ENCODE data around the gene MEGF10.
"Not testable (repeated sequence)": the region's sequence is repeated elsewhere in the genome, so short reads cannot be mapped to it uniquely, and the experiment has no call there.

Gene MEGF10

DNA sequence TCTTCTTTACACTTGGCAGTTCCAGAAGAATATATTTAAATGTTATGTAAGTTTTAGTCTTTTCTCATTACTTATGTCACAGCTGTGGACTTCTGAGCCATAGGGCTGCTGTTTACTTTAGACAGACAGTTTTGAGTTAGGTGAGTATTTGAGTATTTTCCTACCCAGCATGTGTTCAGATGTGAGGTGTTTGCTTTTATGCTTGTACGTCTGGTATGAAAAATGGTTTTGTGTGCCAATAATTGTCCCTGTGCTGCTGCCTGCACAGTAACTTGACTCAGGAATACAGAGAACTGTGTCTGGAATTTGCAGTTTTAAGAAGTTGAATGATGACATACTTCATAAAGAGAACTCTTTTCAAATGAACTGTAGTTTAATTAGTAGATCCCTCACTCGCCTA, 20.8 kb downstream of the MEGF10 start:
- Mint-ChIP-seq H3K36me3 (ENCODE audit: low read depth) (peaks cover 3% of the 10 kb centered on the region), H3K27ac (peak overlapping the region in 2 of 3 experiments; percentile 43 to 67), H3K4me1 (peaks cover 73% of the 10 kb centered on the region), H3K9me3 (no peaks in the 10 kb centered on the region), H3K27me3 (ENCODE audit: low read depth) (no peaks in the 10 kb centered on the region), H3K4me3 (no peak overlapping the region)
- TF ChIP-seq, protein P1, sequence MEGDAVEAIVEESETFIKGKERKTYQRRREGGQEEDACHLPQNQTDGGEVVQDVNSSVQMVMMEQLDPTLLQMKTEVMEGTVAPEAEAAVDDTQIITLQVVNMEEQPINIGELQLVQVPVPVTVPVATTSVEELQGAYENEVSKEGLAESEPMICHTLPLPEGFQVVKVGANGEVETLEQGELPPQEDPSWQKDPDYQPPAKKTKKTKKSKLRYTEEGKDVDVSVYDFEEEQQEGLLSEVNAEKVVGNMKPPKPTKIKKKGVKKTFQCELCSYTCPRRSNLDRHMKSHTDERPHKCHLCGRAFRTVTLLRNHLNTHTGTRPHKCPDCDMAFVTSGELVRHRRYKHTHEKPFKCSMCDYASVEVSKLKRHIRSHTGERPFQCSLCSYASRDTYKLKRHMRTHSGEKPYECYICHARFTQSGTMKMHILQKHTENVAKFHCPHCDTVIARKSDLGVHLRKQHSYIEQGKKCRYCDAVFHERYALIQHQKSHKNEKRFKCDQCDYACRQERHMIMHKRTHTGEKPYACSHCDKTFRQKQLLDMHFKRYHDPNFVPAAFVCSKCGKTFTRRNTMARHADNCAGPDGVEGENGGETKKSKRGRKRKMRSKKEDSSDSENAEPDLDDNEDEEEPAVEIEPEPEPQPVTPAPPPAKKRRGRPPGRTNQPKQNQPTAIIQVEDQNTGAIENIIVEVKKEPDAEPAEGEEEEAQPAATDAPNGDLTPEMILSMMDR (IDR thresholded peaks at IDR 0.05; ENCODE audit: unreplicated experiment in 3 of 3): no peak

DNA sequence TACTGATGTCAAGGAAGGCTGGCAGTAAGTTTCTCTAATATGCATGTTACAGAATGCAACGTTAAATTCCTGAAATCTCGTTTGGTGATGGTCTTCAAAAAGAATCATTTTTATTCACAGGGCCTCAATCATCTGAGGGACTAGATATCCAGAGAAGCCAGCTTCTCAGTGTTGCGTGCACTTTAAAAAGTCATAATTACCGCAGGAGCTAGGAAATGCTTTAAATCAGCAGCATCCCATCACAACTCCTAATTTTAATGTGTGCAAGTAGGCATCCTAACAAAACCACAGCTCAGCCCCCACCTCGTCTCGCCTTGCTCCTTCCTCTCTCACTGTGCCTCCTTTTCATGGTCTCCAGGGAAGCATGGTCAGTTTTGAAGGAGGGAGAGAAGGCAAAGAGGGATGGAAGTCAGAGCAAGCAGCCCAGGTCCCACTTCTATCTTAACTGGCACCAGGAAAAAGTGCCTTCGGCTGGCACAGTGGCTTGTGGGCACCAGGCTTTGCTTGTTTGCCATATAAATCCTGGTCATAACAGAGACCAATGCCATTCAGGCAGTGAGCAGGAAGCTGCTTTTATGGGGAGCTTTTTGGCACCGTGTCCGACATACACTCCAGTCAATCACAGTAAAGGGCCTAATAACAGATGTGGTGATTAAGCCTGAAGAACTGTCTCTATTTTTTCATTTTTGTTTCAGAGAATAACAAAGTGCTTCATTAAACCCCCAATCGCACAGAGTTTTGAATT, 21.4 kb downstream of the MEGF10 start:
- no peak overlapping the region for H3K4me3 Mint-ChIP-seq
- H3K27ac Mint-ChIP-seq: peak overlapping the region in 2 of 3 experiments; percentile 43 to 67
- peaks cover 69% of the 10 kb centered on the region for H3K4me1 Mint-ChIP-seq
- peaks cover 3% of the 10 kb centered on the region for H3K36me3 Mint-ChIP-seq (ENCODE audit: low read depth)
- TF ChIP-seq, protein P1 (IDR thresholded peaks at IDR 0.05; ENCODE audit: unreplicated experiment in 3 of 3): no peak
- H3K27me3 Mint-ChIP-seq (ENCODE audit: low read depth): no peaks in the 10 kb centered on the region
- no peaks in the 10 kb centered on the region for H3K9me3 Mint-ChIP-seq

DNA sequence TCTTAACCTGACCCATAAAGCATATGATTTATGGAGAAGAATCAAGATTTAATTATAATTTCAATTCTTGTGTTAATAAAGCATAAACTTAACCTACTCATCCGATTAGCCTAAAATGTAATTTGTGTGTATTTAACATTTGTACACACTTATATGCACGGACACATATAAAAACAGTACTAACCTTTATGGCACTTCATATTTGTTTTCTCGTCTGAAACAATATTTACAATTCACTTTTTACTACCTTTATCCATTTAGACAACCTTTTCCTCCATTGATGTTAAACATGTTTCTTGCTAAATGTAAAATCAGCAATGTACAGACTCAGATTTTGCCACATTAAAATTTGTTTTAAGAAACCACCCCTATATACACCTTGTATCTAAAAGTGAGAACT, 22.8 kb downstream of the MEGF10 start:
- Mint-ChIP-seq H3K4me1 (peaks cover 56% of the 10 kb centered on the region), H3K27me3 (ENCODE audit: low read depth) (no peaks in the 10 kb centered on the region), H3K4me3 (no peak overlapping the region), H3K36me3 (ENCODE audit: low read depth) (no peaks in the 10 kb centered on the region), H3K27ac (peak overlapping the region in 1 of 3 experiments; percentile 34), H3K9me3 (no peaks in the 10 kb centered on the region)
- TF ChIP-seq, protein P1 (IDR thresholded peaks at IDR 0.05; ENCODE audit: unreplicated experiment in 3 of 3): no peak

DNA sequence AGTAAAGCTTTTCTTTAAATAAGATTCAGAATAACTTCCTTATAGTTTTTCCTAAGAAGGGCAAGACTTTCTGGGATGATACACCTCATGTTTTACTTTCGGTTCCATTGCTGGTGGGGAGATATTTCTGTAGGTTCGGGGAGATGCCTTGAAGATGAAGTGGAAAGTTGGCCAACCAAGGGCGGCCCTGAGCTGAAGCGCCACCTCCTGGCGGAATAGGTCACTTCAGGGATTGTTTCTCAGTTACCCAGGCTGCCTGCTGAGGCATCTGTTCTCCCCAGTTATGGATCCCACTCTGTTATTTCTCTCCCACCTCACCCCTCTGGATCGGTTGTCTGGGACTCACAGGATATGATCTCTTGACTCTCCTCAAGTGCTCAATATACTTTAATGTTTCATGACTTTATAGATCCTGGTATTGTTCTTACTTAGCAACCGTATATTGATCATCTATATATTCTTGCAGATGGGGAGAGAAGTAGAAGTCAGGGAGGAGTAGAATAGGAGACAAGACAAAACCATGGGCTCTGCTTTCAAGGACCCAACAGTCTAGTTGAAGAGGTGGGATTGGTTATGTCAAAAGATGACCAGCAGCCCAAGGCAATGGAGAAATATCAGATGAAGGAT, 23.4 kb downstream of the MEGF10 start:
- Mint-ChIP-seq H3K27me3 (ENCODE audit: low read depth) (no peaks in the 10 kb centered on the region), H3K4me1 (peaks cover 56% of the 10 kb centered on the region), H3K36me3 (ENCODE audit: low read depth) (no peaks in the 10 kb centered on the region), H3K4me3 (no peak overlapping the region), H3K9me3 (no peaks in the 10 kb centered on the region), H3K27ac (no peak overlapping the region)
- TF ChIP-seq, protein P1 (IDR thresholded peaks at IDR 0.05; ENCODE audit: unreplicated experiment in 3 of 3): peak; percentile 36 to 64 (median 55)

DNA sequence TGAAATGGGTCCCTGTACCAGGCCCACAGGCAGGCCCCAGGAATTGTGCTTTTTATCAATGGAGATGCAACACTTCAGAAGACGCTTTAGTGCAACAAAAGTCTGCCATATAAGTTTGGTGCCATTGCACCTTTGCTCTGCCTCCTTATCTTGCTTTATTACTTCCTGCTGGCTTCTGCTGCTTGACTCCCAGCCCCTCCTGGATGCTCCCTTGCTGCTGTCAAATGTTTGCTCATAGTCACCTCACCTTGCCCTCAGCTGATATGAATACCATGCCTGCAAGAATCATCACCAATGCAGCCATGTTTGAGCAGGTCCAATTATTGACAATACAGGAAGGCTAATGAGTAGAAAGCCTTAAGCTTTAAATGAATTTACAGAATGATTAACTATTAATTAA, 25.4 kb downstream of the MEGF10 start:
- H3K27me3 Mint-ChIP-seq (ENCODE audit: low read depth): no peaks in the 10 kb centered on the region
- H3K4me1 Mint-ChIP-seq: peaks cover 37% of the 10 kb centered on the region
- H3K27ac Mint-ChIP-seq: no peak overlapping the region
- no peak overlapping the region for H3K4me3 Mint-ChIP-seq
- TF ChIP-seq, protein P1 (IDR thresholded peaks at IDR 0.05; ENCODE audit: unreplicated experiment in 3 of 3): no peak
- no peaks in the 10 kb centered on the region for H3K36me3 Mint-ChIP-seq (ENCODE audit: low read depth)
- H3K9me3 Mint-ChIP-seq: no peaks in the 10 kb centered on the region

DNA sequence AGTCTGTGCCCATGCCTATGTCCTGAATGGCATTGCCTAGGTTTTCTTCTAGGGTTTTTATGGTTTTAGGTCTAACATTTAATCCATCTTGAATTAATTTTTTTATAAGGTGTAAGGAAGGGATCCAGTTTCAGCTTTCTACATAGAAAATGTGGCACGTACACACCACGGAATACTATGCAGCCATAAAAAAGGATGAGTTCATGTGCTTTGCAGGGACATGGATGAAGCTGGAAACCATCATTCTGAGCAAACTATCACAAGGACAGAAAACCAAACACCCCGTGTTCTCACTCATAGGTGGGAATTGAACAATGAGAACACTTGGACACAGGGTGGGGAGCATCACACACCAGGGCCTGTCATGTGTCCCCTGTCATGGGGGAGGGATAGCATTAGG, 26.8 kb downstream of the MEGF10 start:
- not testable (repeated sequence) for H3K27me3 Mint-ChIP-seq (ENCODE audit: low read depth); H3K4me3 Mint-ChIP-seq; H3K27ac Mint-ChIP-seq; H3K36me3 Mint-ChIP-seq (ENCODE audit: low read depth); H3K9me3 Mint-ChIP-seq
- H3K4me1 Mint-ChIP-seq: peaks cover 28% of the 10 kb centered on the region

Measured in nephron (organoid).